ENCODE data around the gene IMMP2L.
A peak's percentile ranks its signal among the peaks of the same experiment; 100 is the strongest.
"Not testable (repeated sequence)": the region's sequence is repeated elsewhere in the genome, so short reads cannot be mapped to it uniquely, and the experiment has no call there.

Gene IMMP2L

GRCh38 chr7:111074748-111075146 lies 487.5 kb downstream of the IMMP2L start:
- no peak for DNase-seq (ENCODE audit: low spot score)

DNA sequence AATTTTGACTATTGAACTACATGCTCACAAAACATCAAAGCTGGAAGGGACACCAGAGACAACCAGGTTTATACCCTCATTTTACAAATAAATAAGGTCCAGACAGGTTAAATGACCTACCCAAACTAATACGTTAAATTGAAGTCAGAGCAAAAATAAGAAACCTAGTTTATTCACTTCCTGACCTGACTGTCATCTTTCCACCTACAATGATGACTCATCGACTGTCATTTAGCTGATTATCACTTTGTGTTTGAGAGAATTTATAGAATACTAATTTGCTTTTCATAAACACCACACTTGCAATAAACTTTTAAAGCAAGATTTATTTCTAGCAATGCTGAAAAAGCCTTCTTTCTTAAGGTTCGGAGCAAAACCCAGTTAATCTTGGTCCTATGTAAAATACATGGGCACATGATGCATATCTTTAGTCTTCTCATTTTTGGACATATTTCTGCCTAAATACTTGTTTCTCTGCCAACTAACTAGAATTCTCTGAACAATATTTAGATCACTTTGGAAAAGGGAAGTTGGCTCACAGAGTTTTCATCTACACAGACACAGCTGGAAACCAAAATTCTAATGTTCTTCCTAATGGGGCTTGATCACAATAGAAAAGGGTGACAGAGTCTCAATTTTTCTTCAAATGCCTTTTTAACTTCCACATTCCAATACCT lies 488.1 kb downstream of the IMMP2L start:
- no peak for DNase-seq (ENCODE audit: low spot score)

- DNase-seq (ENCODE audit: low spot score) = not testable (repeated sequence)
Observed at GRCh38 chr7:111072658-111073057, 489.6 kb downstream of the IMMP2L start.

- no peak for DNase-seq (ENCODE audit: low spot score)
Observed at GRCh38 chr7:111071556-111071955, 490.7 kb downstream of the IMMP2L start.

DNA sequence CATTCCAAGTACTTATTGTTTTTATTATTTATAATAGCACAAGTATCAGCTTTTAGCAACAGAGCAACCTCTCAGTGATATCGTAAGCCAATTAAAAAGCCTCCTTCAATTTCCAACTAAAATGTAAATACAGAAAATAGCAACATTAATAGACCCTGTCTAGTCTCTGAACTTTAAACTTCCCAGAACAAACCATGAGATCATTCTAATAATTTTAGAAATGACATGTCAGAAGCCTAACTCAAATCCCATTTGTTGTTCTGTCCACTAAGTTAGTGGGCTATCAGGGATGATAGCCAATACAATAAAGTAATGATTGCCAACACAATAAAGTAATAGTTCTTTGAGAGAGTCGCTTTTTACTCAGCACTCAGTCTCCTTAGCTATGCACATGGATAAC lies 493.7 kb downstream of the IMMP2L start:
- DNase-seq (ENCODE audit: low spot score) = no peak

DNA sequence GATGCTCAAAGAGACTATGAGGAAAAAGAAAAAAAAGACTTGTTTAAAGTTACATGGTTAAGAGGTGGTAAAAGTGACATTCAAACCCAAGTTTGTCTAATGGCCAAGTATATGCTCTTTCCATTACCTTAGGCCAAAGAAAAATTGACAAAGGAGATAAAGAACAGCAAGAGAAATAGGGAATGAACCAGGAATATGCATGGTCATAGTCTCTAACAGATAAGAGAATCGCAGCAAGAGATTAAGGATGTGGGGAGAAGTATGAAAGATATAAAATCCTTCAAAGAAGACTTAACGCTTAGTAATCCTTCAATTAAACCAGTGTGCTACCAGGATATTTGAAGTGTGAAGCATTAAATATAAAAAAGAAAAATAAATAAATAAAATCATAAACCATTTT lies 494.6 kb downstream of the IMMP2L start:
- no peak for DNase-seq (ENCODE audit: low spot score)

GRCh38 chr7:111067251-111067650 lies 495.0 kb downstream of the IMMP2L start:
- no peak for DNase-seq (ENCODE audit: low spot score)

DNA sequence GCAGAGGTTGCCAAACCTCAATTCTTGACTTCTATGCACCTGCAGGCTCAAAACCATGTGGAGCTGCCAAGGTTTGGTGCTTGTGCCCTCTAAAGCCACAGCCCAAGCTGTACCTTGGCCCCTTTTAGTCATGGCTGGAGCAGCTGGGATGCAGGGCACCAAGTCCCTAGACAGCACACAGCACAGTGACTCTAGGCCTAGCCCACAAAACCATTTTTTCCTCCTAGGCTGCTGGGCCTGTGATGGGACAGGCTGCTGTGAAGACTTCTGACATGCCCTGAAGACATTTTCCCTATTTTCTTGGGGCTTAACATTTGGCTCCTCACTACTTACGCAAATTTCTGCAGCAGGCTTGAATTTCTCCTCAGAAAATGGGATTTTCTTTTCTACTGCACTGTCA lies 499.1 kb downstream of the IMMP2L start:
- DNase-seq (ENCODE audit: low spot score) = no peak

DNA sequence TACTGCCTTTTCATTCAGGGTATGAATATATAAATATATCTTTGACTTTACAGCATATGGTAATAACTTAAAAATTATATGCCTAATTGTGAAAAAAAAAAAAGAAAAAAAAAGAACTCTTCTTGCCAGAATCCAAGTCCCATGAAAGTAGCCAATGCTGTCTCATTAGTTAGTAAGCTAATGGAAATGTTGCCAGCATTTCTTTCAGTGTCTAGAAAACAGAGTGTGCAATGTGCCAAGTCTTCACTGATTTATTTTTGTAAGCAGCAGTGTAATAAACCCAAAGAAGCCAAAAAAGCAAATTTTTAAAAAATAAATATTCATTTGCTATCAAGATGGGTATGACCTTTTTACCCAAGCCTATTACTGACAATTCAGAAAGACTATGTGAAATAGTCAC lies 502.5 kb downstream of the IMMP2L start:
- peak; percentile 26 for DNase-seq (ENCODE audit: low spot score)

DNA sequence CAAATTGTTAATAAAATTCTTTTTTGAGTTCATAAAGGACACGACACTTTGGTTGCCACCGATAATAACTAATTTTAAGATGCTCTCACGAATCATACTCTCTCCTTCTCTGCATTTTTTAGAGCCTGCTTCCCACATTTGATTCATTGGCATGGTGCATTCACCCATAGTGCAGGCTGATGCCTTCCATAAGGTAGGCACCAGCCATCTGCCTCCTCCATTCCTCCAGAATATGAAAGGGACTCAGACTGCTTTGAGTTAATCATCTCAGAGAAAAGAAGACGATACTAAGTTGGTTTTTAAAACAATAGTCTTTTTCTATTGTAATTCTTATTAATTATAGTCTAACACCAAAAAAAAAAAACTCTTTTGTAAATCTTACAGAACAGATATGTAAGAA lies 505.2 kb downstream of the IMMP2L start:
- DNase-seq (ENCODE audit: low spot score) = no peak

- no peak for DNase-seq (ENCODE audit: low spot score)
Observed at GRCh38 chr7:111056371-111056770, 505.9 kb downstream of the IMMP2L start.

- DNase-seq (ENCODE audit: low spot score) = no peak
Observed at GRCh38 chr7:111053035-111053434, 509.3 kb downstream of the IMMP2L start.

GRCh38 chr7:111051832-111052231 lies 510.5 kb downstream of the IMMP2L start:
- no peak for DNase-seq (ENCODE audit: low spot score)

GRCh38 chr7:111050875-111051416 lies 511.3 kb downstream of the IMMP2L start:
- DNase-seq (ENCODE audit: low spot score) = no peak

DNA sequence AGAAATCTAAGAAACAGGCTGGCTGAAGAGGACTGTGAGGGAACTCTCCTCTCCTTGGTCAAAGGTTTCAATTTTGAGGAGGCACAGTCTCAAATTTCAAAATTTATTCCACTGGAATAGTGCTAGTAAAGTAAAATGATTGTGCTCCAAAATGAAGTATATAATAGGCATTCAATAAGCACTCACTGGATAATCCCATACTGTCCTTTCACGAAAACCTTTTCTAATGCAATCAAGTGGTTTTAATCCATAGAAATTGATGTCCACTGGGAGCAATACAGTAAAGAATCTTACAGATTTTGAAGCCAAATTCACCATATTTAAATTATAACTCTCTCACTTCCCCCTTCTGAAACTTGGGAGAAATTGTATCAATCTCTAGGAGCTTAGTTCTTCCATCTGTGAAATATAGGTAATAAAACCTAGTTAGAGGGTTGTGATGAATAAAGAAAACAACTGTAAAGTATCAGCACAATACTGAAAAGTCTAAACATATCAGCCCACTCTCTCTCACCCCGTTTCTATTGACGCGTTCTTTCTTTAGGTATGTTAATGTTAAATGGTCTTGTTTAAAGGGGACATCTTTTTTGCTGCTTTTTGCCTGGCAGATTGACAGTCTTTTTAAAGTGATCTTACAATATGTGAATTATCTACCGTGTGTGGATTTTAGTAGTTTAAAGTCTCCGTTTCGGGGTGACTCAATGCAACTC lies 512.2 kb downstream of the IMMP2L start:
- DNase-seq (ENCODE audit: low spot score) = no peak

DNA sequence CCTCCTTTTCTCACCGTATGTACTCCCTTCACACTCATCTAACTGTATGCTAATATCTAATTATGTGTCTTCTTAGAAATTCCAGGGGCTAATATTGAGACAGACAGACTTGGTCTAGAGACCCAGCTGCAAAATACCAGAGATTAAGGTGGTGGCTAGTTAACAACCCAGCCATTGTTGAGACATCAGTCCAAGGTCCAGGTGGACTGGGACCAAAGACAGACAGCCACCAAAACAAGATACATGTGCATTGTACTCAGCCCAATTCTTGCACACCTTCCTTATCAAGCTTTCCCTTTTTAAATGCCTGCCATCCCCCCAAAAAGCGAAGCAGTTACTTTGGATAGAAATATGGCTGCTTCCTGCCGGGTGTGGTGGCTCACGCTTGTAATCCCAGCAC lies 514.7 kb downstream of the IMMP2L start:
- DNase-seq (ENCODE audit: low spot score) = no peak

DNA sequence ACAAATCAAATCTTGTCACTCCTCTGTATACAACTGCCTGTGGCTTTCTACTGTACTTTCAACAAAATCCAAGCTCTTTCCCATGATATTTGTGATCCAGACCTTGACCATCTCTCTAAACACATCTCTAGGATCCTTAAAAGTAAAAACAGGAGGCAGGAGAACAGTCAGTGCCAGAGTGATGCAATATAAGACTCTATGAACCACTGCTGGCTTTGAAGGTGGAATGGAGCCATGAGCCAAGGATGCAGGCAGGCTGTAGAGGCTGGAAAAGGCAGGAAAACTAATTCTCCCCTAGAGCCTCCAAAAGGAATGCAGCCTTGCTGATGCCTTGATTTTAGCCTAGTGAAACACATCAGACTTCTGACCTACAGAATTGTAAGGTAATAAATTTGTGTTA lies 516.8 kb downstream of the IMMP2L start:
- no peak for DNase-seq (ENCODE audit: low spot score)

GRCh38 chr7:111043561-111043960 lies 518.7 kb downstream of the IMMP2L start:
- no peak for DNase-seq (ENCODE audit: low spot score)

- no peak for DNase-seq (ENCODE audit: low spot score)
Observed at GRCh38 chr7:111042842-111043241, 519.5 kb downstream of the IMMP2L start.

DNA sequence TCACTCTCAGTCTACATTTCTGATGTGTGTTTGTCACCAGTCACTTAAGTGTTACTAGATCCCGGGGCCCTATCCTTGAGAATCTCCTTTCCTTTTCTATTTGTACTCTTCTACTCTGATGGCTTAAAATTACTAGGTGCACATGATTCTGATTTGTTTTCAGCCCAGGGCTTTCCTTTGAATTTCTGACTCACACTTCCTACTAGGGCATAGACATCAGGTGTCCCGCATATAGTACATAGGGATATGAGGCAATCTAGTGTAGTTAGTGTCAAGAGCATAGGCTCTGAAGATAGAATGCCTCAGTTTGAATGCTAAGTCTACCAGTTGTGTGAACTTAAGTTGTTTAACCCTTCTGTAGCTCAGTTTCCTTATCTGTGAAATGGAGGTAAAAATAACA lies 520.7 kb downstream of the IMMP2L start:
- no peak for DNase-seq (ENCODE audit: low spot score)

DNA sequence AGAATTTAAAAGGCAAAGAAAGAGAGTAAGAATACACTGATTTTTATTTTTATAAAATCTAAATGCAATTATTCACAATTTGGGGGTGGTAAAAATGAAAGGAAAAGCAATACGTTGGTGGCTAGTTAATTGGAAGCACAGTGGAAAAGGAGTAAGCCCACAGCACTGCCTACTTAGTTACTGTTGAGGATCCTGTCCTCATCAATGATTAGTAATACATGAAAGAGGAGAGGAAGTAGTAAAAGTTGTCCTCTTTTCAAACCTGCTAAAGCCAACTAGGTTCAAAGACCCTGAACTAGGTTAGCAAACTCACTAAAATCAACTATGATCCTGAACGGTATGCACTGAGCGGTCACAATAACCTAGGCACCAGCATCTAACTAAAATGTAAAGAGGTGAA lies 524.1 kb downstream of the IMMP2L start:
- no peak for DNase-seq (ENCODE audit: low spot score)

- no peak for DNase-seq (ENCODE audit: low spot score)
Observed at GRCh38 chr7:111031916-111032315, 530.4 kb downstream of the IMMP2L start.

DNA sequence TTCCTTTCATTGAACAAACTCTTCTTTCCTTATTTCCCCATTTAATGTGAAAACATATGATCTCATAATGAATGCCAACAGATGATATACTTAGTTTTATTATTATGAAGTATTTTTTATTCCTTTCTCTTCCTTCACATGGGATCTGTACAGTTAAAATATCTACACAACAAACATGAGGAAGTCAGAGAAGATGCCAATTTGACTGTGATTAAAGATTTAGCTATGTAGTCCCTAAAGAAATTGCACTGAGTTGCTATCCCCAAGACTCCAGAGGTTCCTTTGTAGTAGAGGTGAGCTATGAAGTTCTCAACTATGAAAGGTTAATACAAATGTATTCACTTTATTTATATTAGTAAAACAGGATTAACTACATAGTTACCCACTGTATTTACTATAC lies 532.0 kb downstream of the IMMP2L start:
- no peak for DNase-seq (ENCODE audit: low spot score)

All from globus pallidus (tissue), 1 donor.